ENCODE measurements around the gene FAM131A.

GRCh38 chr3:184354121-184354728 is 16.8 kb downstream of the FAM131A start:
- TF ChIP-seq CTCF (conservative IDR thresholded peaks at IDR 0.05; ENCODE audit: low read length) (peak; percentile 81), EZH2phosphoT487 (IDR thresholded peaks at IDR 0.05; ENCODE audit: borderline replicate concordance, low read depth, low read length) (no peak)
